ENCODE measurements around the gene CCDC24. TPM values are rescaled to one million over a fixed set of nuclear protein-coding genes. Genes with fewer than 3 reads are reported as not detected.

Gene CCDC24
- total and polyA plus RNA-seq, 2 of the 13 experiments (the other 11 are each of a cell fraction or from before 2014, with no cell fraction given) = 1.4 to 2.9 TPM

- H3K4me2 ChIP-seq (ENCODE audit: low read depth, low read length) = no peak overlapping the region
- BruUV-seq (replicated peaks) = no TSS peak
- no peak for DNase-seq (ENCODE audit: low spot score)
- WGBS (ENCODE audit: low lambda C conversion rate) = 86% methylated on average over 5 of the region's 5 CpGs
- H3K4me1 ChIP-seq (ENCODE audit: insufficient read depth, low read length) = peaks cover 64% of the 10 kb centered on the region
- no peaks in the 10 kb centered on the region for H3K27me3 ChIP-seq (ENCODE audit: control insufficient read depth in 1 of 2, insufficient read depth in 2 of 2, low read length in 2 of 2)
- CTCF ChIA-PET (ENCODE audit: low intra/inter-chr PET ratio, low total read pairs) = no interaction called here
- H3K4me3 ChIP-seq (replicated peaks in 1 of 3; ENCODE audit: insufficient read depth in 1 of 3, low read depth in 2 of 3, low read length in 3 of 3) = no peak overlapping the region
- no peak for ATAC-seq
- H3K9ac ChIP-seq (ENCODE audit: insufficient read depth, low read depth, low read length) = no peak overlapping the region
- FAIRE-seq = no peak
- POLR2A ChIA-PET = interaction anchor here (1.1 to 1.7 kb wide), 2 partner anchors 8 to 17 kb away, joined by 4 to 7 read pairs; partner anchors contain the start of gene SLC6A9
- no peaks in the 10 kb centered on the region; a peak in 2 of 5 replicates for H3K36me3 ChIP-seq (replicated peaks in 1 of 2; ENCODE audit: control insufficient read depth in 1 of 2, insufficient read depth in 2 of 2, low read length in 2 of 2)
- no peak overlapping the region for H3K27ac ChIP-seq (ENCODE audit: extremely low read length, insufficient read depth, low read length)
- intact Hi-C loops (cut with micrococcal nuclease; ENCODE audit: unreplicated experiment) (no loop called here), in situ Hi-C loops (cut with HindIII; ENCODE audit: extremely low pct_ligation_motif_present, low pct_unique_long_range_greater_than_20kb) (no loop called here)
- H2AFZ ChIP-seq (ENCODE audit: low read length) = no peak overlapping the region
- no peaks in the 10 kb centered on the region for H3K79me2 ChIP-seq (ENCODE audit: insufficient read depth, low read length)
- H3K9me3 ChIP-seq (ENCODE audit: low read length) = no peaks in the 10 kb centered on the region
- no peaks in the 10 kb centered on the region for H4K20me1 ChIP-seq (ENCODE audit: insufficient read depth, low read length)
- TF ChIP-seq PPARG (CRISPR knock-in tag; conservative IDR thresholded peaks at IDR 0.05) = no peak
- TF ChIP-seq ZIK1 (CRISPR knock-in tag; IDR thresholded peaks at IDR 0.05; ENCODE audit: borderline replicate concordance, low read depth) = no peak
- TF ChIP-seq TRAFD1 (CRISPR knock-in tag; IDR thresholded peaks at IDR 0.05; ENCODE audit: borderline replicate concordance) = no peak
- TF ChIP-seq ZNF296 (CRISPR knock-in tag; conservative IDR thresholded peaks at IDR 0.05) = no peak
- no peak for TF ChIP-seq WIZ (CRISPR knock-in tag; IDR thresholded peaks at IDR 0.05)
- TF ChIP-seq JUND (CRISPR knock-in tag; IDR thresholded peaks at IDR 0.05) = no peak
- no peak for TF ChIP-seq CBX5 (CRISPR knock-in tag; IDR thresholded peaks at IDR 0.05; ENCODE audit: borderline replicate concordance)
- TF ChIP-seq ZFP36 (IDR thresholded peaks at IDR 0.05; ENCODE audit: borderline replicate concordance, low read depth, low read length, partially characterized antibody) = no peak
- no peak for TF ChIP-seq ZNF275 (CRISPR knock-in tag; IDR thresholded peaks at IDR 0.05; ENCODE audit: borderline replicate concordance)
- TF ChIP-seq XRCC5 (optimal IDR thresholded peaks at IDR 0.05; ENCODE audit: low read length) = no peak
- TF ChIP-seq ASH2L (IDR thresholded peaks at IDR 0.05; ENCODE audit: insufficient read length, low read depth, low read length) = no peak
- TF ChIP-seq, protein P1, sequence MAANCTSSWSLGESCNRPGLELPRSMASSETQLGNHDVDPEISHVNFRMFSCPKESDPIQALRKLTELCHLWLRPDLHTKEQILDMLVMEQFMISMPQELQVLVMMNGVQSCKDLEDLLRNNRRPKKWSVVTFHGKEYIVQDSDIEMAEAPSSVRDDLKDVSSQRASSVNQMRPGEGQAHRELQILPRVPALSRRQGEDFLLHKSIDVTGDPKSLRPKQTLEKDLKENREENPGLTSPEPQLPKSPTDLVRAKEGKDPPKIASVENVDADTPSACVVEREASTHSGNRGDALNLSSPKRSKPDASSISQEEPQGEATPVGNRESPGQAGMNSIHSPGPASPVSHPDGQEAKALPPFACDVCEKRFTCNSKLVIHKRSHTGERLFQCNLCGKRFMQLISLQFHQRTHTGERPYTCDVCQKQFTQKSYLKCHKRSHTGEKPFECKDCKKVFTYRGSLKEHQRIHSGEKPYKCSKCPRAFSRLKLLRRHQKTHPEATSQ (CRISPR knock-in tag; IDR thresholded peaks at IDR 0.05; ENCODE audit: borderline replicate concordance) = no peak
- TF ChIP-seq ZSCAN22 (CRISPR knock-in tag; IDR thresholded peaks at IDR 0.05) = no peak
- TF ChIP-seq, protein P2, sequence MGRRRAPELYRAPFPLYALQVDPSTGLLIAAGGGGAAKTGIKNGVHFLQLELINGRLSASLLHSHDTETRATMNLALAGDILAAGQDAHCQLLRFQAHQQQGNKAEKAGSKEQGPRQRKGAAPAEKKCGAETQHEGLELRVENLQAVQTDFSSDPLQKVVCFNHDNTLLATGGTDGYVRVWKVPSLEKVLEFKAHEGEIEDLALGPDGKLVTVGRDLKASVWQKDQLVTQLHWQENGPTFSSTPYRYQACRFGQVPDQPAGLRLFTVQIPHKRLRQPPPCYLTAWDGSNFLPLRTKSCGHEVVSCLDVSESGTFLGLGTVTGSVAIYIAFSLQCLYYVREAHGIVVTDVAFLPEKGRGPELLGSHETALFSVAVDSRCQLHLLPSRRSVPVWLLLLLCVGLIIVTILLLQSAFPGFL (CRISPR knock-in tag; IDR thresholded peaks at IDR 0.05) = no peak
- TF ChIP-seq SMAD3 (CRISPR knock-in tag; IDR thresholded peaks at IDR 0.05) = no peak
- no peak for TF ChIP-seq ZNF512B (CRISPR knock-in tag; IDR thresholded peaks at IDR 0.05; ENCODE audit: borderline replicate concordance)
- no peak for TF ChIP-seq HMGA1 (CRISPR knock-in tag; conservative IDR thresholded peaks at IDR 0.05)
These were observed 22.6 kb downstream of the CCDC24 start for GRCh38 chr1:44013949-44014348.

All from HepG2 (cell line).